ENCODE results near the gene NUP153. TPM values are rescaled to one million over a fixed set of nuclear protein-coding genes. Genes with fewer than 3 reads are reported as not detected.

The NUP153 gene
- total RNA-seq, 1 donor from 2014 or later: 33.5 TPM

DNA sequence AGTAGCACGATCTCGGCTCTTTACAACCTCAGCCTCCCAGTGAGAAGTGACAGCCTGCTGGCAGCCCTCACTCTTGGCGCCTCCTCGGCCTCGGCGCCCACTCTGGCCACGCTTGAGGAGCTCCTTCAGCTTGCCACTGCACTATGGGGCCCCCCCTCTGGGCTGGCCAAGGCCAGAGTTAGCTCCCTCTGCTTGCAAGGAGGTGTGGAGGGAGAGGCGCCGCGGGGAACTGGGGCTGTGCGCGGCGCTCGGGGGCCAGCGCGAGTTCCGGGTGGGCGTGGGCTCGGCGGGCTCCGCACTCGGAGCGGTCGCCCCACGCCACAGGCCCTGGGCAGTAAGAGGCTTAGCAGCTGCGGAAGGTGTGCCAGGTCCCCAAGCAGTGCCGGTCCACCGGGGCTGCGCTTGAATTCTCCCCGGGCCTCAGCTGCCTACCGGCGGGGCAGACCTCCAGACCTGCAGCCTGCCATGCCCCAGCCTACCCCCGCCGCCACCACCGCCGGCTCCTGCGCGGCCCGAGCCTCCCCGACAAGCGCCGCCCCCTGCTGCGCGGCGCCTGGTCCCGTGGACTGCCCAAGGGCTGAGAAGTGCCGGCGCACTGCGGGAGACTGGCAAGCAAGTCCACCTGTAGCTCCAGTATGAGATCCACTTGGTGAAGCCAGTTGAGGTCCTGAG is 22.0 kb upstream of the NUP153 start:
- intact Hi-C loops (cut with DNase I): no loop called here
- ATAC-seq: peak; percentile 21
- Histone ChIP-seq H3K36me3 (no peaks in the 10 kb centered on the region), H3K9me3 (no peaks in the 10 kb centered on the region), H3K27me3 (no peaks in the 10 kb centered on the region), H3K27ac (no peak overlapping the region), H3K4me3 (no peak overlapping the region), H3K4me1 (no peaks in the 10 kb centered on the region)
- DNase-seq: no peak
- TF ChIP-seq, protein P1, sequence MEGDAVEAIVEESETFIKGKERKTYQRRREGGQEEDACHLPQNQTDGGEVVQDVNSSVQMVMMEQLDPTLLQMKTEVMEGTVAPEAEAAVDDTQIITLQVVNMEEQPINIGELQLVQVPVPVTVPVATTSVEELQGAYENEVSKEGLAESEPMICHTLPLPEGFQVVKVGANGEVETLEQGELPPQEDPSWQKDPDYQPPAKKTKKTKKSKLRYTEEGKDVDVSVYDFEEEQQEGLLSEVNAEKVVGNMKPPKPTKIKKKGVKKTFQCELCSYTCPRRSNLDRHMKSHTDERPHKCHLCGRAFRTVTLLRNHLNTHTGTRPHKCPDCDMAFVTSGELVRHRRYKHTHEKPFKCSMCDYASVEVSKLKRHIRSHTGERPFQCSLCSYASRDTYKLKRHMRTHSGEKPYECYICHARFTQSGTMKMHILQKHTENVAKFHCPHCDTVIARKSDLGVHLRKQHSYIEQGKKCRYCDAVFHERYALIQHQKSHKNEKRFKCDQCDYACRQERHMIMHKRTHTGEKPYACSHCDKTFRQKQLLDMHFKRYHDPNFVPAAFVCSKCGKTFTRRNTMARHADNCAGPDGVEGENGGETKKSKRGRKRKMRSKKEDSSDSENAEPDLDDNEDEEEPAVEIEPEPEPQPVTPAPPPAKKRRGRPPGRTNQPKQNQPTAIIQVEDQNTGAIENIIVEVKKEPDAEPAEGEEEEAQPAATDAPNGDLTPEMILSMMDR (IDR thresholded peaks at IDR 0.05): no peak

DNA sequence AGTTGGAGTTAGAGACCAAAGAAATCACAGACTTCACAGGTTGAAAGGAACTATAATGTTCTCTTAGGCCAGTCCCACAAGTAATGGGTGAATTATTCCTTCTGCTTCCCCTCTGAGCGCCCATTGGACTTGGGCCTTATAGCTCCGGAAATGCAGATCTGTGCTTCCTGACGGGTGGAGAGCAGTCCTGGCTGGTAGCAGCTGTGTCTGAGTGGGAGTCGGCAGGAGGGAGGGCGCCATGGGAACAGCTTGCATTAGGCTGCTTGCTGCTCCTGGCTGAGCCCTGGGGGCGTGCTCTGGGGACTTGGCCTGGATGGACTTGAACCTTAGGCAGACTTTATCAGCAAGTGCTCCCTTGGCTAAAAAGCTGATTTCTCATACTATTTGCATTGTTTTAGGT is 18.4 kb upstream of the NUP153 start:
- no peak overlapping the region for H3K27ac ChIP-seq
- no peak overlapping the region for H3K4me3 ChIP-seq
- no peaks in the 10 kb centered on the region for H3K4me1 ChIP-seq
- TF ChIP-seq, protein P1 (IDR thresholded peaks at IDR 0.05): no peak
- intact Hi-C loops (cut with DNase I): no loop called here
- DNase-seq: no peak
- H3K36me3 ChIP-seq: no peaks in the 10 kb centered on the region
- H3K27me3 ChIP-seq: no peaks in the 10 kb centered on the region
- H3K9me3 ChIP-seq: no peaks in the 10 kb centered on the region
- peak; percentile 56 for ATAC-seq

DNA sequence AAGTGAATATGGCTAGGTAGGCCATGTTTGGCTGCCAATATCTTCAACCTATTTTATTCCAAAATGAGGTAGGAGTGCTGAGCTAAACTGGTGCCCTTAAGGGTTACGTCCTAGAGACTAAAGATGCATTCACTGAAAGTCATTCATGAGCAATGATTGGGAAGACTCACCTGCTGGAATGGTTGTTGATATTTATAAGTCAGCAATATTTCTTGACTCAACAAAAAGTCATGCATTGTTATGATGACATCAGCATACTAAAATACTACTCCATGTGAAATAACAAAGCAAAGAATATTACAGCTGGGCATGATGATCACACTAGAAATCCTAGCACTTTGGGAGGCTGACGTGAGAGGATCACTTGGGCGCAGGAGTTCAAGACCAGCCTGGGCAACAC is 17.6 kb upstream of the NUP153 start:
- Histone ChIP-seq H3K36me3 (no peaks in the 10 kb centered on the region), H3K9me3 (no peaks in the 10 kb centered on the region), H3K4me1 (no peaks in the 10 kb centered on the region), H3K27ac (no peak overlapping the region), H3K27me3 (no peaks in the 10 kb centered on the region), H3K4me3 (no peak overlapping the region)
- ATAC-seq (no peak), DNase-seq (no peak)
- TF ChIP-seq, protein P1 (IDR thresholded peaks at IDR 0.05): no peak
- intact Hi-C loops (cut with DNase I): no loop called here

DNA sequence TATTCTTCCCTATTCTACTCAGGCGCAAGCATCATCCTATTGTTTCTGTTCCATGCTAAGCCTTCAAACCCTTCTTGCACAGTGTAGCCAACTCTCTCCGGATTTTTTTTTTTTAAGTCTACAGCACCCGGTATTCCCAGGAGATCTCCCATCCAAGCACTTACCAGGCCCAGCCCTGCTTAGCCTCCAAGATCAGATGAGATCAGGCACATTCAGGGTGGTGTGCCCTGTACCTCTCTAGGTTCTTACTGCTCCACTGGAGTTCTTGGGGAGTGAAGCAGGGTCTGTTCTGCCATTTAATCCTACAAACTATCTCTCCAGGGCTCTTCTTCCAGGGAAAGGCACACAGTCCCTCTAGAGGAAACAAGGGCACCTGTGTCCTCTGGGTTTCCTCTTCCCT is 14.9 kb upstream of the NUP153 start:
- ATAC-seq (no peak), DNase-seq (no peak)
- H3K9me3 ChIP-seq: no peaks in the 10 kb centered on the region
- H3K36me3 ChIP-seq: no peaks in the 10 kb centered on the region
- H3K27me3 ChIP-seq: no peaks in the 10 kb centered on the region
- no peak overlapping the region for H3K4me3 ChIP-seq
- intact Hi-C loops (cut with DNase I): no loop called here
- H3K27ac ChIP-seq: no peak overlapping the region
- no peaks in the 10 kb centered on the region for H3K4me1 ChIP-seq
- TF ChIP-seq, protein P1 (IDR thresholded peaks at IDR 0.05): no peak

DNA sequence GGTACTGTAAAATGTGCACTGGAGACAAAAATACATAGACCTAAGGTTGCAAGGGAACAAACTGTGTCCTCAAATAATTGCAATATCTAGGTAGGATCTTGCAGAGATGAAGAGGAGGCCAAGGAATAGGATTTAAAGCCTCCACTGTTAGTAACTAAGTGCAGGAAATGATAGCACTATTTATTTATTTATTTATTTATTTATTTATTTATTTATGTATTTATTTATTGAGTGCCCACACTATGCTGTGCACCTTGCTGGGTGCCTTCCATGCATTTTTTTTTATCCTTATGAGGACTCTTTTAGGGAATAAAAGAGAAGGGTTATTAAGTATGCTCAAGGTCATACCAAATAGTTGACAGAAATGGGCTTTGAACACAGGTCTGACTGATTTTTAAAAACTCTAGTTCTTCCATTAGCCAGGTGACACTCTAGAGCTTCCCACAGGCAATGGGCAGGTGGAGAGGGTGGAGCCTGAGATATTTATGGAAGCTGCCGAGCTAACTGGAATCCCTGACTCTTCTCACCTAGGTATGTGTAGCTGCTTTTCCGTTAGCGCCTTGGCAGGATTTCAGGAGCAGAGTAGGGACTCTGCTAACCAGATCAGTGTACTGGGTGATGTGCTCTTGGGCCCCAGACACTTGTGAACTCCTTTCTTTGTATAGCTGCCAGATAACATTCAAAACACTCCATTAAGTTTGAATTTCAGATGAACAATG is 12.8 kb upstream of the NUP153 start:
- intact Hi-C loops (cut with DNase I): no loop called here

More for the DNA sequence above, 12.8 kb upstream of the NUP153 start:
- H3K4me1 ChIP-seq: no peaks in the 10 kb centered on the region
- TF ChIP-seq, protein P1 (IDR thresholded peaks at IDR 0.05): no peak
- no peak for ATAC-seq
- H3K9me3 ChIP-seq: no peaks in the 10 kb centered on the region
- DNase-seq: no peak
- H3K36me3 ChIP-seq: no peaks in the 10 kb centered on the region
- H3K4me3 ChIP-seq: no peak overlapping the region
- H3K27me3 ChIP-seq: no peaks in the 10 kb centered on the region
- no peak overlapping the region for H3K27ac ChIP-seq

All from upper lobe of right lung (tissue), 1 donor.